Hippocampal formation (tissue), 2 donors: ENCODE results near the gene PABPC1L.
A peak's percentile ranks its signal among the peaks of the same experiment; 100 is the strongest.

Experiments used
- DNase-seq, 2 donors: peaks; one replicate each; lab custom pipeline; 2025; lab: John Stamatoyannopoulos, UW

PABPC1L gene

GRCh38 chr20:44942264-44942973, 32.6 kb downstream of the PABPC1L start:
- no peak for DNase-seq

GRCh38 chr20:44943828-44944227, 34.0 kb downstream of the PABPC1L start:
- DNase-seq, result no peak

- DNase-seq, result no peak
These were observed 35.4 kb downstream of the PABPC1L start for GRCh38 chr20:44945261-44945660.

GRCh38 chr20:44946271-44946852, 36.5 kb downstream of the PABPC1L start:
- DNase-seq, result no peak

GRCh38 chr20:44948107-44948506, 38.2 kb downstream of the PABPC1L start:
- no peak for DNase-seq

GRCh38 chr20:44948513-44948912, 38.7 kb downstream of the PABPC1L start:
- DNase-seq, result no peak

GRCh38 chr20:44950368-44950767, 40.5 kb downstream of the PABPC1L start:
- no peak for DNase-seq

- DNase-seq, result no peak
These were observed 42.9 kb downstream of the PABPC1L start for GRCh38 chr20:44952731-44953130.

- DNase-seq, result no peak
These were observed 44.4 kb downstream of the PABPC1L start for GRCh38 chr20:44954211-44954610.

- no peak for DNase-seq
These were observed 45.4 kb downstream of the PABPC1L start for GRCh38 chr20:44955270-44955669.

GRCh38 chr20:44956410-44956809, 46.5 kb downstream of the PABPC1L start:
- DNase-seq, result no peak

GRCh38 chr20:44958276-44958675, 48.4 kb downstream of the PABPC1L start:
- DNase-seq, result no peak

- no peak for DNase-seq
These were observed 49.3 kb downstream of the PABPC1L start for GRCh38 chr20:44959082-44959637.

- DNase-seq, result no peak
These were observed 49.8 kb downstream of the PABPC1L start for GRCh38 chr20:44959638-44960102.

- DNase-seq, result peak; percentile 89 to 91
These were observed 50.4 kb downstream of the PABPC1L start, which contains the start of gene TOMM34 for GRCh38 chr20:44960103-44960852. TOMM34 (minus strand) TSS chr20:44960397; CDS start chr20:44960333, 64 bp downstream.

- no peak for DNase-seq
These were observed 51.4 kb downstream of the PABPC1L start for GRCh38 chr20:44961011-44961869.

- DNase-seq, result no peak
These were observed 52.0 kb downstream of the PABPC1L start for GRCh38 chr20:44961870-44962267.

- DNase-seq, result no peak
These were observed 52.6 kb downstream of the PABPC1L start for GRCh38 chr20:44962483-44962882.

GRCh38 chr20:44963325-44964215, 53.7 kb downstream of the PABPC1L start:
- DNase-seq, result no peak

- DNase-seq, result no peak
These were observed 55.8 kb downstream of the PABPC1L start for GRCh38 chr20:44965651-44966029.
